HG02763 (cell line): ENCODE data around the gene AKR1C3.
"Not testable (repeated sequence)": the region's sequence is repeated elsewhere in the genome, so short reads cannot be mapped to it uniquely, and the experiment has no call there.

Experiments used
- ATAC-seq: cut with Tn5 transposase; IDR thresholded peaks from one replicate; pipeline ENCODE4 v1.9.1; 2021; ENCODE audit warnings: mild to moderate bottlenecking, moderate library complexity; ENCODE audit not compliant: unreplicated experiment

AKR1C3 gene

DNA sequence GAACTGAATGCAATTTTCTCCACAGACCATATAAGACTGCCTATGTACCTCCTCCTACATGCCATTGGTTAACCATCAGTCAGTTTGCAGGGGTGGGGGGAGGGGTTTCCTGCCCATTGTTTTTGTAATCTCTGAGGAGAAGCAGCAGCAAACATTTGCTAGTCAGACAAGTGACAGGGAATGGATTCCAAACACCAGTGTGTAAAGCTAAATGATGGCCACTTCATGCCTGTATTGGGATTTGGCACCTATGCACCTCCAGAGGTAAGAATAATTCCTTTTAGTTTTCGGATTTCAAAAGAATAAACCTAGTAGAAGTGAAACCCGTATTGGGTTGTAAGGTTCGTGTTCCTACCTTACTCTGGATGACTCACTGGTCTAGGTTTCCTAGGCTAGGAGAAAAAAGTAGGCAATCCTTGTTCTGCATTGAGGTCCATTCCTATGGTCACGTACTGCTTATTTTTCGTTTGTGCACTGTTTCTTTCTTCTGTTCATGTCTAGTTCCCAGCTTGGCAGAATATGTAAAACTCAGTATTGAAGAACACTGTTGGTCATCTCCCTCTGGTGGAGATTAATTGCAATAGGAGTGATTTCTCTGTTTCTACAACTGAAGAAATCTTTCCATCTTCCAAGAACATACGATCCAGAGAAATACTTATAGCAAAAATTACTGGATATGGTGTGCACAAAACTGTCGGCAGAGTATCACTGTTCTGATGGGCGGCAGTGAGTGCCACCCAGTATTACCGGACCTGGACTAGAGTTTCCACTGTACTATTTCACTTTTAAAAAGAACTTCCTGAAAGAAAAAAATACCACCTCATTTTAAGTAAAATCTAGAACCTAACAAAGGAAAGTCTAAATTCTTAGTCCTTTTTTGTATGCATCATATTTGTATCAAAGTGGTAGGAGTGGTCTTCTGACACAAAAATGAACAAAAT, at the start of gene AKR1C3:
Gene AKR1C3 (plus strand): TSS at position 150 of the 941 bp plus-strand sequence. CDS start 31 bp downstream, at position 181.
- ATAC-seq, result no peak

DNA sequence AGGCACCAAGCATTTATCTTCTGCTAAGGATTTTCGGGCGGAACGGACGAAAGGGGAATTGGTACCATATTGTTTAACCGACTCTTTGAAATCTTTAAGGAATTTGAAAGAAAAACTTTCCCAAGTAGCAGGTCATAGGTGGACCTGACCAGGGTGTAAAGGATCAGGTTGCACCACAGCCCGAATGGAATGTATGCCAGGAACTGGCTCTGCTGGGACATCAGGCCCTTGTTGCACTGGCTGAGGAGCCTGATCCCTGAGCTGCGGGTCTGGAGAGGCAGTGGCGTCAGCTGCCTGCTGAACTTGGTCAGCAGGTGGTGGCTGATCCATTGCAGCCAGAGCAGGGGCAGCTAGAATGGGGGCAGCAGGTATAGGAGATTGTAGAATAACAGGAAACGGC, 49.1 kb upstream of the AKR1C3 start:
- no peak for ATAC-seq

DNA sequence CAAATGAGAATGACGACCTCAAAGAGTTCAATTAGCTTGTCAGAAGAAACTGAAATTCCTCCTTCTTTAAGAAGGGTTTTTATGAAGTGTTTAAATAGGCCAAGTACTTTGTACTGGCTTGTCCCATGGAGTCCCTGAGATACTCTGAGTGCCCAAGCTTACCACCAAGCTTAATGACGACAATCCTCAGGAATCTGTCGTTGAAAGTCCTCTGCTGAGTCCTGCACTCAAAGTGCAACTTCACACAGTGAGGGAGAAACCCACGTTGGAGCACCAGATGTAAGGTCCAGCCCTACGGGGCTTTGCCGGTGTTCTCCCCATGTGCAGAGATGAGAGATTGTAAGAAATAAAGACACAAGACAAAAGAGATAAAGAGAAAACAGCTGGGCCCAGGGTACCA, 47.8 kb upstream of the AKR1C3 start:
- ATAC-seq, result no peak

DNA sequence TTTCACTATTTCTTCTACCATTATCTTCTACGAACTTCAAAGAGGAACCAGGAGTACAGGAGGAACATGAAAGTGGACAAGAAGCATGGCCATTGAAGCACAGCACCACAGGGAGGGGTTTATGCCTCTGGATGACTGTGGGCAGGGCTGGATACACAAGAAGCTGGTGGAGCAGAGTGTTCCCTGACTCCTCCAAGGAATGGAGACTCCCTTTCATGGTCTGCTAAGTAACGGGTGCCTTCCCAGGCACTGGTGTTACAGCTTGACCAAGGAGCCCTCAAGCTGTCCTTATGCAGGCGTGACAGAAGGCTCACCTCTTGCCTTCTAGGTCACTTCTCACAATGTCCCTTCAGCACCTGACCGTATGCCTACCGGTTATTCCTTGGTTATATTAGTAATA, 47.2 kb upstream of the AKR1C3 start:
- ATAC-seq, result not testable (repeated sequence)

DNA sequence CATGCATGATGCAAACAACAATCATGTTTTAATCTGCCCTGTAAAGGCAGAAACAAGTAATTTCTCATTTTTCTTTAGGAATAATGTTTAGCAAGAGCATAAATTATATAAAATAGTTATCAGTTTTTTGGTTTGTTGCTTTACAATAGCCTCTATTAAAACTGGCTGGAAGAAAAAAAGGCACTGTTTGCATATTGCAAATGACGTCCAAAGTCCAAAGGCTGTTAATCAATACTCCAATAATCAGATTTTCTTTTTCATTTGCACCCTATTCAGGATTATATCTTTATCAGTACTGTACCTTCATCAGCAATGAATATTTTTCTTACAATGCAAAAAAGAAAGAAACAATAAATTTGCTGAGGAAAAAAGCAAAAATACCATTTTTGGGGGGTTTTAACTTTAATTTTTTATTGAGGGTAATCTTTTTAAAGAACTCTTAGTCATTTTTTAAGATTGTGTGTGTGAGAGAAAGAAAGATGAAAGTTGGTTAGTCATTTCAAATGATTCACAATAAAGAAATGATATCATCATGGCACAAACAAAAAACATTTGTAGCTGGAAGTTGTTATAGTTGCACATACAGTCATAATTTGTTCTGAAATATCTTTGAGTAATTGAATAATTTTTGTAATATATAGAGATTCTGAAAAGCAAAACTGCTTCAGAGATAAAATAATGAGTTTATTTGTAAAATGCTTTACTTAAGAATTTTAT, 46.1 kb upstream of the AKR1C3 start:
- no peak for ATAC-seq

DNA sequence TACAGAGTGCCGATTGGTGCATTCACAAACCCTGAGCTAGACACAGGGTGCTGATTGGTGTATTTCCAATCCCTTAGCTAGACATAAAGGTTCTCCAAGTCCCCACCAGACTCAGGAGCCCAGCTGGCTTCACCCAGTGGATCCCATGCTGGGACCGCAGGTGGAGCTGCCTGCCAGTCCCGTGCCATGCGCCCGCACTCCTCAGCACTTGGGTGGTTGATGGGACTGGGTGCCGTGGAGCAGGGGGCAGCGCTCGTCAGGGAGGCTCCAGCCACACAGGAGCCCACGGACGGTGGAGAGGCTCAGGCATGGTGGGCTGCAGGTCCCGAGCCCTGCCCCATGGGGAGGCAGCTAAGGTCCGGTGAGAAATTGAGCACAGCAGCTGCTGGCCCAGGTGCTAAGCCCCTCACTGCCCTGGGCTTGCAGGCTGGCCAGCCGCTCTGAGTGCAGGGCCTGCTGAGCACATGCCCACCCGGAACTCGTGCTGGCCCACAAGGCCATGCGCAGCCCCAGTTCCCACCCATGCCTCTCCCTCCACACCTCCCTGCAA, 41.2 kb upstream of the AKR1C3 start:
- not testable (repeated sequence) for ATAC-seq

DNA sequence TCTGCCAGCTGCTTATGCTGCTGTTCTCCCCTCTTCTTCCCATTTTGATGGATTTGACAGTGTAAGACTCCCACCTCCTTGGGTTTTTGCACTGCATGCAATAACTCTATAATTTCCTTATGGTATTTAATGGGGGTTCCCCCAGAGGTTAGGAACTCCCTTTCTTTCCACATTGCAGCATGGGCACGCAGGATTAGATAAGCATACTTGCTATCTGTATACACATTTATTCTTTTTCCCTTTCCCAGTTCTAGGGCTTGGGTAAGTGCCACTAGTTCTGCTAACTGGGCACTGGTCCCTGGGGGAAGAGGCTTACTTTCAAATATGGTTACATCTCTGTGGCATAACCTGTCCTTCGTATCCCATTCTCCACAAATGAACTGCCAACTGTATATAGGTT, 39.4 kb upstream of the AKR1C3 start:
- ATAC-seq, result not testable (repeated sequence)

DNA sequence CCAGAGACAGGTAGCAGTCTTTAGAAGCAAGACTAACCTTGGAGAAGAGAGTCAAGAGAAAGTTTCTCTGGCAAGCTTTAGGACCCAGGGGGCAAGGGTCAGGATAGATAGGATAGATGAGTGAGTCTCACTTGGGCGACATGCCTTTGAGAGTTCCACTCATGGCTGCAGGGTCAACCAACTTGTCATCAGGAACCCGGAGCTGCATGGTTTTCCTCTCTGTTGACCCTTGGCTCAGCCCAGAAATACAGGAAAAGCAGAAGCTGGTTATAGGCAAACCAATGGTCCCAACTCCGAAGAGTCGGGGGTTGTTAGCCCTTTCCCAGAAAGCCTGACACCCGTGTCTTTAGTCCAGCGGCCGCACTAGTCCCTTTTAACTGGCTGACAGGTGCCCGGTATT, 34.9 kb upstream of the AKR1C3 start:
- ATAC-seq, result not testable (repeated sequence)

DNA sequence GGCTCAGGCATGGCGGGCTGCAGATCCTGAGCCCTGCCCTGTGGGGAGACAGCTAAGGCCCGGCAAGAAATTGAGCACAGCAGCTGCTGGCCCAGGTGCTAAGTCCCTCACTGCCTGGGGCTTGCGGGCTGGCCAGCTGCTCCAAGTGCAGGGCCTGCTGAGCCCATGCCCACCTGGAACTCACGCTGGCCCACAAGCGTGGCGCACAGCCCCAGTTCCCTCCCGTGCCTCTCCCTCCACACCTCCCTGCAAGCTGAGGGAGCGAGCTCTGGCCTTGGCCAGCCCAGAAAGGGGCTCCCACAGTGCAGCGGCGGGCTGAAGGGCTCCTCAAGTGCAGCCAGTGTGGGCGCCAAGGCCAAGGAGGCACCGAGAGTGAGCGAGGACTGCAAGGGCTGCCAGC, 33.4 kb upstream of the AKR1C3 start:
- not testable (repeated sequence) for ATAC-seq

DNA sequence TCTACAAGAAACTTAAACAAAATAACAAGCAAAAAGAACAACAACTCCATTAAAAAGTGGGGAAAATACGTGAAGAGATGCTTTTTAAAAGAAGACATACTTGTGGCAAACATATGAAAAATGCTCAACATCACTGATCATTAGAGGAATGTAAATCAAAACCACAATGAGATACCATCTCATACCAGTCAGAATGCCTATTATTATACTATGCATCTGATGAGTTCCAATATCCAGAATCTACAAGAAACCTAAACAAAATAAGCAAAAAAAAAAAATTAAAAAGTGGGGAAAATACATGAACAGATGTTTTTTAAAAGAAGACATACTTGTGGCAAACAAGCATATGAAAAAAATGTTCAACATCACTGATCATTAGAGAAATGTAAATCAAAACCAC, 29.6 kb upstream of the AKR1C3 start:
- ATAC-seq, result no peak

DNA sequence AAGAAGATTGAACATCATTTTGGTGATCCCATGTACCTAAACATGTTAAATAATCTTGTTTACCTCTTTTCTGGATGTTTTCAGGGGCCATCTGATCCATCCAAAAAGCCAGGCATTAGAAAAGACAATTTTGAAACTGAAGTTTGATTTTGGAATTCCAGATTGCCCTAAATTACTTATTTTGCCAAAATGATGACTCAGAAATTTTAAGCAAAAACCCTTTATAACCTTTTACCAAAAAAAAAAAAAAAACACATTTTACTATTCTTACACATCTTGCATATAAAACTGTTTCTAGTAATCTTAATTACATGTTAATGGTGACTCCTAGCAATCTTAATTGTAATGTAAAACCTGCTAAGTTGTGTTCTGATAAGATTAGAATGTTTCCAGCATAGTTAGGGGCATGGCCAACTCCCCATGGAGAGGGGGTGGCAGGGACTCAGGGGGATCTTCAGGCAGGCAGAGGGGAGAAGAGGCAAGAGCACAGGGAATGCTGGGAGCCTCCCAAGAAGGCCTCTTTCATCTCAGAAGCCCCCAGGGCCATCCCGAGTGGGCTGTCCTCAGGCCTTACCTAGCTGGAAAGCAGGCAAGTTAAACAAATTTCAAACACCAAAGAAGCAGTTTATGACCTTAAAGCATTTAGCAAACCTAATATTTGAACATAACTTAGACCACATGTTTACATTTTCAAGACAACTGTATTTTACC, 25.8 kb upstream of the AKR1C3 start:
- no peak for ATAC-seq

DNA sequence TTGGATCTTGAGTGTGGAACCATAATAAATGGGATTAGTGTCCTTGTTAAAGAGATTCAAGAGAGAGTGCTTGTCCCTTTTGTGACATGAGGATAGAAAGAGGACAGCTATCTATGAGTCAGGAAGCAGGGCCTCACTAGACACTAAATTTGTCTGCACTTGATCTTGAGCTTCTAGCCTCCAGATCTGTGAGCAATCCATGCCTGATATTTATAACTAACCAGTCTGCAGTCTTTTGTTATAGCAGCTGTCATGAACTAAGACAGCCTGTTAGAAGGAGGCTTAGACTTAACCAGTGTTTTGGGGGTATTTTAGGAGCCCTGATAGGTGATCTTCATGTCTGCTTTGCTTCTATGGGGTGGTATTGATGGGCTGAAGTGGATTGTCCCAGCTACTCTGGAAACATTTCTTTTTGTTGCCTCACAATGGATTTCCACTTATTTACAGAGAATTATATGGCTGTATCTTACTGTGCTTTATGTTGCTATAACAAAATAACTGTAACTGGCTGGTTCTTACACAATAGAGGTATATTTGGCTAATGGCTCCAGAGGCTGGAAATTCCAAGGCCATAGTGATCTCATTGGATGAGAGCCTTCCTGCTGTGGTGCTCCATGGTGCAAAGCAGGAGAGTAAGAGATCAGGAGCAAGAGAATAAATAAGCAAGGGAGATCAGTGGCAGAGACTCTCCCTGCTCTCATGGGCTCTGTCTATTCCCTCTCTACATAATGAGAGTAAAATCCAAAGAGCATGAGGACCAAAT, 23.4 kb upstream of the AKR1C3 start:
- no peak for ATAC-seq

DNA sequence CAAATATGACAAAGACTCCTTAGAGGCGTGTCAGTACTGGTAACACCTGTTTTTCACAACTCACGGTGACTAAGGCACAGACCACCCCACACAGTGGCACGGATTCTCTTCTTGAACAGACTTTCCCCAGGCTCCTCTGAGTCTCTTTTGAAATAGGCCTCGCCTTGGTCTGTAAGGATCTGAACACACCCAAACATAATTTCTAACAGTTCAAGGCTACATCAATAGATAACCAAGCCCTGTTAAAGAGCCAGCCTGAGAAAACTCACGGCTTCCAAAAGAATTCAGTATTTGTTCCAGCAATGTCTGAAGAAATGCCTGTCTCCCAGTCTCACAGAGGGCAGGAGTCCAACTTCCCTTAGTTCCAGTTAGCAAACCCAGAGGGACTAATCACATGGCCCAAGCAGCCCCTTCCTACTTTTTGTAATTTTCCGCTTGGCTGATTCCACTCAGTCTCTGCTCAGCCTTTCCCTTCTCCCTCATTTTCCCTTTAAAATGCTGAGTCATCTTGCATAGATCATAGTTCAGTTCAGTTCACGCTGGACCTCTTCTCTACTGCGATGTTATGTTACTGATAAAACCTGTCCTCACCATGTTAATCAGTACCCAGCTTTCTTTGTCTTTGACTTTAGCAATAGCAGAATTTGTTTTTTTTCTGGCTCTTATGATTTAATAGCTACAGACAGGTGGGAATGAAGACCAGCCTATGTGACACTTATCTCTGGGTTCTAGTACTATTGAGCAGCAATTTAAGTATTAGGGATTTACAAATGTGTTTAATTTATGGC, 22.6 kb upstream of the AKR1C3 start:
- no peak for ATAC-seq

DNA sequence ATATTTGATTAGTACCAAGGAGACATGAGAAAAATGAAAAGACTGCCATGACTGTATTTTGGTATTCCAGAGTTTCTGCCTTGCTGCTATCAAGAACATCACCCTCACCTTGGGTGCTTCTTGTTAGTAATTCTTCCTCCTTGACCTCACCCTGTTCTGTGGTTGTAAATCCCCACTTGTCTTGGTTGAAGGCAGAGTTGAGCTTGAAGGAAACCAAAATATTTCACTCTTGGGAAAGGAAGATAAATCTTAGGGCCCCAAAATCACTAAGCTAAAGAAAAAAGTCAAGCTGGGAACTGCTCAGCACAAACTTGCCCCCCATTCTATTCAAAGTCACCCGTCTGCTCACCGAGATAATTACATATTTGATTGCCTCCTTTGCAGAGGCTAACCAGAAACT, 20.6 kb upstream of the AKR1C3 start:
- ATAC-seq, result no peak

DNA sequence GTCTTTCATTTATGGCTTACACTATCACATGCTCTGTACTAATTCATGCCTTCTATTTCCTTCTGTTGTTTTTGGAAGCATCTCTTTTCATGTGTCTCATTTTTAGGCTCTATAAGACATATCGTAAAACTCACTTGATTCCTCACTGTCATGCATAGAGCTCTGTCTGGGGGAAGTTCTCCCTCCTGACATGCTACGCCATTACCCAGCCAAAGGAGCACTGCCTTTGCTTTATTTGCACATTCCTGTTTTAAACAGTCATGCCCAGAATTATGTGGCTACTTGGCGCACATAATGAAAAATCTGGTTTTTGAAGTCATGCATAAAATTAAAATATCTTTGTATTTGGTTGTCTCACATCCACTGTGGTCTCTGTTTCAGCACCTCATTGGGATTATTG, 17.6 kb upstream of the AKR1C3 start:
- no peak for ATAC-seq

DNA sequence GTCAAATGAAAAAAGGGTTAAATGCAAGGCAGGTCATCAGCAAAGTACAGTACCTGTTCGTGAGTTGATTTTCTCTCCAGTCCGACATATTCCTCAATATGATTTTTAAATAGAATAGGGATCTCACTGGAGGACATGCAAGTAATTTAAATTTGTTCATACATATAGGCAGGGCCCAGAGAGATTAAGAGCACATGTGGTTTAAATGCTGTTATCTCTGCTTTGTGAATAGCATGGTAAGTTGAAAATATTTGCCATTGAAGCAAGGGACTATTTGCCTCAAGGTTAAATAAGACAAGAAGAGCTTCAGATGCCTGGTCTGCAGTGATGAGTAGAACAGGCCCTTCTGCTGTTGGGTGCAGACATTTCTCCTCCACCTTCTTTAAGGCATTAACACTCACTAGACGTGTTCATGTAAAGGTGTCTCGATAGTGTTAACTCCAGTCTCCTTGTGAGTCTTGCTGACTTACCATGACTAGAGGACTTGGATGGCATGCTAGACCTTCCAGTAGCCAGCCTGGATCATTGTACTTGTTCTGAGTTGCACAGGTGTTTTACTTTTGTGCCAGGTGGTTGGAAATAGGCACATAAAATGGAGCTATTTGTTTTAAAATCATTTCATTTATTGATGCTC, 15.6 kb upstream of the AKR1C3 start:
- no peak for ATAC-seq

DNA sequence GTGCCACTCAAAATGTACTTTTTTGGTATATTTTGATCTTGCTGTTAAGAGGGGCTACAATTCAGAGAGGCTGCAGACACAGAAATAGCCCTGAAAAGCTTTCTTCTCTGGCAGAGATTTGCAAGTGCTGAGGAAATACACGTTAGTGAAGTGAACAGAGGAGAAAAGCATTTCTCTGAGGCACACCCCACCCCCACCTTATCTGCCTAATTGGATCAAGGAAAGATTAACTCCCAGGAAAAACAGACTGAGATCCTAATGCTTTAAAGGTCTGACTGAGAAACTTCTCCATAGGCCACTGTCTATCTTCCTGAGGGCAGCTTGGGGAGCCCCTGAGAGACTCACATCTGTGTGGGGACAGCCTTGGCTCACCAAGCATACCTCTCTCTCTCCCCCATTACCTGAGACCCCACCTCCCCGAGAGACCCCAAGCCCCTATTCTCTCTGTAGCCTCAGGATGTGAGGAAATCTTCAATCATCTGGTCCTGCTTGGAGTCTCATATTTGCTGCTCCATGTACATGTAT, 14.8 kb upstream of the AKR1C3 start:
- ATAC-seq, result no peak

DNA sequence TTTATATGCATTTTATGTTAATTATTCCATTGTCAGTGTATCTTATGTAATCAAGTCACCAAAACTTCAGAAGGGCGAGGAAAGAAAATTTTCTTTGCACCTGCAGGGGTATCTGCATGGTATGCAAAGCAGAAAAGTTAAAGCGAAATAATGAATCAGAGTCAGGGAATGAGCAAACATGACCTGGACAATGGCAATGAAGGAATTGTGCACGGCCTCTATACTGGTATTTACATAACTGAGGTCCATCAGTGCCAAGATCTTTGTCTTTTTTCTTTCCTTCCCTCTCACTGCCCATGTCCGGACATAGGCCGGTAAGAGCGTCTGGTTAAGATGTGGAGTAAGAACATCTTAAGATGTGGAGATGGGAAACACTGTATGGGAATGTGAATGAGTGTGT, 14.4 kb upstream of the AKR1C3 start:
- no peak for ATAC-seq

DNA sequence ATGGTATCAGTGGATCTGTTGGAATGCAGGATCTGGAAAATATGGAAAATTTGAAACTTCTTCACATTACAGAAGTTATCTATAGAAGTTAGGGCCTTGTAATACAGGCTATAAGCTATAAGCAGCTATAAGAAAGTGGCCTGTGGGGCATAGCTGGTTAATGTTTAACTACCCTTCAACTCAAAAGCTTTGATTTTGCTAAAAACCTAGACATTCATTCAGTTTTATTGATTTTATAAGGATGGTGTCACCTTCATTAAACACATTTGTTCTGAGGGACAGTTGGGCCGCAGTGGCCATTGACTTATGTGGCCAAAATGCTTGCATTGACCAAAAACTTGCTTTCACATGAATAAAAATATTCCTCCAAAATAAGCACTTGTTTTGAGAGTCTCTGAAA, 13.1 kb upstream of the AKR1C3 start:
- no peak for ATAC-seq
